ENCODE measurements around the gene ATP6V1E1. TPM values are rescaled to one million over a fixed set of nuclear protein-coding genes. Genes with fewer than 3 reads are reported as not detected.
A peak's percentile ranks its signal among the peaks of the same experiment; 100 is the strongest.

Gene ATP6V1E1
- total and polyA plus RNA-seq, 5 experiments from 2014 or later, result 66.6 to 98.6 (median 86.9) TPM

GRCh38 chr22:17592201-17592600 is 36.3 kb downstream of the ATP6V1E1 start:
- ATAC-seq, result no peak
- no peak overlapping the region for H3K4me3 Mint-ChIP-seq

GRCh38 chr22:17590586-17590985 is 38.0 kb downstream of the ATP6V1E1 start:
- H3K36me3 Mint-ChIP-seq, result peaks cover 0 to 54% (median 14%) of the 10 kb centered on the region in 3 donors
- POLR2A ChIA-PET, result no interaction called here
- H3K4me3 Mint-ChIP-seq, result no peak overlapping the region
- no peaks in the 10 kb centered on the region for H3K9me3 Mint-ChIP-seq
- ATAC-seq (no peak), DNase-seq (no peak)
- peaks cover 0 to 9% (median under 1%) of the 10 kb centered on the region in 4 donors for H3K4me1 Mint-ChIP-seq
- H3K27me3 Mint-ChIP-seq, result no peaks in the 10 kb centered on the region
- peak overlapping the region in 2 of 10 donors; percentile 16 to 20 for H3K27ac Mint-ChIP-seq

More at GRCh38 chr22:17592201-17592600, 36.3 kb downstream of the ATP6V1E1 start:
- POLR2A ChIA-PET, result no interaction called here
- Mint-ChIP-seq H3K36me3 (peaks cover 5 to 71% (median 24%) of the 10 kb centered on the region in 3 donors), H3K27ac (peak overlapping the region in 2 of 10 donors; percentile 14 to 63), H3K27me3 (no peaks in the 10 kb centered on the region), H3K4me1 (peaks cover 0 to 9% (median under 1%) of the 10 kb centered on the region in 4 donors), H3K9me3 (no peaks in the 10 kb centered on the region)
- DNase-seq, result no peak

GRCh38 chr22:17589810-17590375 is 38.7 kb downstream of the ATP6V1E1 start:
- Mint-ChIP-seq H3K27me3 (no peaks in the 10 kb centered on the region), H3K9me3 (no peaks in the 10 kb centered on the region), H3K27ac (peak overlapping the region in 5 of 10 donors; percentile 19 to 87 (median 67)), H3K4me1 (peaks cover 0 to 9% (median under 1%) of the 10 kb centered on the region in 4 donors), H3K36me3 (peaks cover 0 to 48% (median 14%) of the 10 kb centered on the region in 3 donors), H3K4me3 (no peak overlapping the region)
- POLR2A ChIA-PET, result no interaction called here
- ATAC-seq (no peak), DNase-seq (no peak)

GRCh38 chr22:17588606-17589005 is 39.9 kb downstream of the ATP6V1E1 start:
- H3K4me3 Mint-ChIP-seq, result no peak overlapping the region
- peaks cover 0 to 2% (median 0%) of the 10 kb centered on the region in 4 donors for H3K4me1 Mint-ChIP-seq
- no peak overlapping the region for H3K27ac Mint-ChIP-seq
- H3K27me3 Mint-ChIP-seq, result no peaks in the 10 kb centered on the region
- H3K36me3 Mint-ChIP-seq, result peaks cover 0 to 35% (median 9%) of the 10 kb centered on the region in 3 donors
- DNase-seq (no peak), ATAC-seq (no peak)
- H3K9me3 Mint-ChIP-seq, result no peaks in the 10 kb centered on the region
- POLR2A ChIA-PET, result no interaction called here

- no peaks in the 10 kb centered on the region for H3K9me3 Mint-ChIP-seq
- no peak overlapping the region for H3K4me3 Mint-ChIP-seq
- H3K27ac Mint-ChIP-seq, result no peak overlapping the region
- DNase-seq (no peak), ATAC-seq (no peak)
- peaks cover 0 to 2% (median 0%) of the 10 kb centered on the region in 4 donors for H3K4me1 Mint-ChIP-seq
- POLR2A ChIA-PET, result interaction anchor here (0.5 kb wide), 1 partner anchor 39 kb away, joined by 3 read pairs; no protein-coding TSS in a partner anchor
- H3K36me3 Mint-ChIP-seq, result peaks cover 0 to 25% (median 9%) of the 10 kb centered on the region in 3 donors
- H3K27me3 Mint-ChIP-seq, result no peaks in the 10 kb centered on the region
Observed at GRCh38 chr22:17587629-17588028, 40.9 kb downstream of the ATP6V1E1 start.

GRCh38 chr22:17586831-17587440 is 41.6 kb downstream of the ATP6V1E1 start:
- POLR2A ChIA-PET, result interaction anchor here (0.5 kb wide), 1 partner anchor 39 kb away, joined by 3 read pairs; no protein-coding TSS in a partner anchor
- DNase-seq (no peak), ATAC-seq (no peak)
- Mint-ChIP-seq H3K27me3 (no peaks in the 10 kb centered on the region), H3K9me3 (no peaks in the 10 kb centered on the region), H3K4me3 (no peak overlapping the region), H3K36me3 (peaks cover 0 to 18% (median 3%) of the 10 kb centered on the region in 3 donors), H3K4me1 (peaks cover 0 to 2% (median 0%) of the 10 kb centered on the region in 4 donors), H3K27ac (no peak overlapping the region)

DNA sequence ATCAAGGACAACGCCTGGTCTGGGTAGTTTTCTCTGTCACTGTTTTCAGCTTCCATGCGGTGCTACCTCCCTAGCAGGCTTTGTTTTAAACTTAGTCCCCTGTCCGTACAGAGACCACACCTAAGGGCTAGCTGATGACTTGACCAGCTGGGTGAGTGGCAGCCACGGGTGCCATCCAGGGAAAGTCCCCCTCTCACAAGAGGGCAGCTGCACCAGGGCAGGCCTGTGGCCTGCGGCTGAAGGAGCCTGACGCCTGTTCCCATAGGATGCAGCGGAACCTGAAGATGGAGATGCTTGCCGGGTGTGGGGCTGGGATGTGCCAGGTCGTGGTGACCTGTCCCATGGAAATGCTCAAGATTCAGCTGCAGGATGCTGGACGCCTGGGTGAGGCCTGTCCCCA is 45.4 kb downstream of the ATP6V1E1 start:
- Mint-ChIP-seq H3K27me3 (peaks cover 0 to 2% (median 0%) of the 10 kb centered on the region in 5 donors), H3K27ac (no peak overlapping the region), H3K4me1 (no peaks in the 10 kb centered on the region), H3K4me3 (no peak overlapping the region), H3K36me3 (peaks cover 0 to 2% (median 0%) of the 10 kb centered on the region in 3 donors), H3K9me3 (no peaks in the 10 kb centered on the region)
- POLR2A ChIA-PET, result no interaction called here
- DNase-seq (no peak), ATAC-seq (no peak)

- DNase-seq (no peak), ATAC-seq (no peak)
- Mint-ChIP-seq H3K4me1 (no peaks in the 10 kb centered on the region), H3K4me3 (no peak overlapping the region), H3K27ac (no peak overlapping the region), H3K27me3 (peaks cover 0 to 2% (median 0%) of the 10 kb centered on the region in 5 donors), H3K36me3 (peaks cover 0 to 2% (median 0%) of the 10 kb centered on the region in 3 donors), H3K9me3 (no peaks in the 10 kb centered on the region)
- POLR2A ChIA-PET, result no interaction called here
Observed at GRCh38 chr22:17581631-17582030, 46.9 kb downstream of the ATP6V1E1 start.

DNA sequence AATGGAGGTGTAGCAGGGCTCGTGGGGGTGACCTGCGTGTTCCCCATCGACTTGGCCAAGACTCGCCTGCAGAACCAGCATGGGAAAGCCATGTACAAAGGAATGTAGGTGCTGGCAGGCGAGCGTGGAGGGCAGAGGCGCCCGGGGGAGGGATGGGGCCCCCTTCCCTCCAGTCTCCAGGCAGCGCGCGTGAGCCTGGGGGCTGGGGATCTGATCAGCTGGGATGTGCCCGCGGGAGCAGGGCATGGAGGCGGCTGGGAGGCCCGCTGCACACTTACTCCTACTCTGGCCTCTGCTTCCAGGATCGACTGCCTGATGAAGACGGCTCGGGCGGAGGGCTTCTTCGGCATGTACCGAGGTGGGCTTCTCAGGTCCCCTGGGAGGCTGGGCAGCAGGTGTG is 47.5 kb downstream of the ATP6V1E1 start:
- Mint-ChIP-seq H3K4me3 (no peak overlapping the region), H3K4me1 (no peaks in the 10 kb centered on the region), H3K27me3 (peaks cover 0 to 2% (median 0%) of the 10 kb centered on the region in 5 donors), H3K9me3 (no peaks in the 10 kb centered on the region), H3K27ac (no peak overlapping the region), H3K36me3 (peaks cover 0 to 2% (median 0%) of the 10 kb centered on the region in 3 donors)
- DNase-seq (no peak), ATAC-seq (no peak)
- POLR2A ChIA-PET, result no interaction called here

DNA sequence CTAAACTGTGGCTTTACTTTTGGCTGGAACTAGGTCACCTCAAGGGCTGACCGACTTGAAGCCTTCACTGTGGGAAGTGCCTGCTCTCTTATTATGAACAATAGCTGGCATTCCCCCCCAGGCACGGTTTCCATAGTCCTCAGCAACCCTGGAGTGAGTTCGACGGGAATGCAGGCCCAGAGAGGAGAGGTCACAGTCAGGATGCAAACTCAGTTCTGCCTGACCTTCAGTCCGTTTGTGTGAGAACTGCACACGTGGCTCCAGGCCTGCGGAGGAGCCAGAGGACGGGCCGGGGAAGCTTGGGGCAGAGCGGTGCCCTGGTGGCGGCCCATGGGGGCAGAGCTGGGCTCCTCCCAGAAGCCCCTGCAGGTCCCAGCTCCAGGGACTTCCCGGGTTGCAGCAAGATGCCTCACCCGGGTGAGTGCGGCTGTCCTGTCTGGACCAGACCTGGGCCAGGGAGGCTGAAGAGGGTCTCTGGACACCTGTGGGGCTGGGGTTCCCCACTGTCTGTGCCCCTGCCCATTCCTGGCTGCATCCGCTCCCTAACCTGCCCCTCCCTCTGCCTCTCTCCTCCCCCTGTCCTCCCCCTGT is 48.0 kb downstream of the ATP6V1E1 start:
- Mint-ChIP-seq H3K27me3 (peaks cover 0 to 2% (median 0%) of the 10 kb centered on the region in 5 donors), H3K36me3 (peaks cover 0 to 2% (median 0%) of the 10 kb centered on the region in 3 donors), H3K4me3 (no peak overlapping the region), H3K27ac (peak overlapping the region in 1 of 10 donors; percentile 37), H3K4me1 (no peaks in the 10 kb centered on the region), H3K9me3 (no peaks in the 10 kb centered on the region)
- DNase-seq (no peak), ATAC-seq (no peak)
- POLR2A ChIA-PET, result no interaction called here

DNA sequence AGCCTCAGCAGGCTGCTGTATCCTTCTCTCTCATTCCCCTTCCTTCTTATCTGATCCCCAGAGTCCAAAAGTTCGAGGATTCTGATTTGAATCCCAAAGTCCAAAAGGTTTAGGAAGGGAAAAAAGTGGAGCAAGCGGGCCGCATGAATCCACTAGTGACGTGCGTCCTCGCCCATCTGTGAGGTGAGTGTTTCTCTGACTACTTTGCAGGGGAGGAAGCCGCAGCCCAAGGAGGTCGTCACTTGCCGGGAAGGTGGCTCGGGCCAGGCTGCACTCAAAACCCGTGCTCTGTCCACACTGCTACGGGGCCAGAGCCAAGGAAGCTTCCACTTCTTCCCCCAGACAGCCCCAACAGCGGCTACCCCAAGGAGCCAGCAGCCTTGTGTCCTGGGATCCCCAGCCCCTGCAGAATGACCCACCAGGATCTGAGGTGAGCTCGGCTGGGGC is 49.0 kb downstream of the ATP6V1E1 start:
- ATAC-seq, result no peak

DNA sequence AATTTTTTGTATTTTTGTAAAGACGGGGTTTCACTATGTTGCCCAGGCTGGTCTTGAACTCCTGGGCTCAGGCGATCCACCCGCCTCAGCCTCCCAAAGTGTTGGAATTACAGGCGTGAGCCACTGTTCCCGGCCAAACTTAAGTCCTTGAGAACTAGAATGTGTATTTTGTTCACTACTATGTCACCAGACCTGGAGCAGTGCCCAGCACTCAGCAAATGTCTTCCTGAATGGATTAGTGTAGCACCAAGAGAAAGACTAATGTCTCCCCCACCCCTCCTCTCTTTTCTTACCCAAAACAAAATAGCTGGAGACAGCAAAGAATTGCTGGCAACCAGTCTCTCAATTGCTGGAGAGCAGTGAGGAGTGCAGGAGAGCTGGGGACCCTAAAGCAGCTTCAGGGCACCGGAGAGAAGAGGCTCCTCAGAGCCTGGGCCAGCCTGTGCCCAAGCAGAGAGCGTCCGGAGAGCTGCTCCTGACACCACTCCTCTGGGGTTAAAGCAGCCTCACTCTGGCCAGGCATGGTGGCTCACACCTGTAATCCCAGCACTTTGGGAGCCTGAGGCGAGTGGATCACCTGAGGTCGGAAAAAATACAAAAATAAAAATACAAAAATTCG is 50.3 kb downstream of the ATP6V1E1 start:
- Mint-ChIP-seq H3K27me3 (peaks cover 0 to 2% (median 0%) of the 10 kb centered on the region in 5 donors), H3K4me3 (no peak overlapping the region), H3K9me3 (no peaks in the 10 kb centered on the region), H3K4me1 (no peaks in the 10 kb centered on the region), H3K36me3 (peaks cover 0 to 2% (median 0%) of the 10 kb centered on the region in 3 donors), H3K27ac (peak overlapping the region in 1 of 10 donors; percentile 55)
- POLR2A ChIA-PET, result no interaction called here
- DNase-seq, result no peak
- no peak for ATAC-seq

More for the DNA sequence above, 49.0 kb downstream of the ATP6V1E1 start:
- no peak overlapping the region for H3K4me3 Mint-ChIP-seq
- DNase-seq, result no peak
- H3K27ac Mint-ChIP-seq, result peak overlapping the region in 1 of 10 donors; percentile 45
- H3K27me3 Mint-ChIP-seq, result peaks cover 0 to 2% (median 0%) of the 10 kb centered on the region in 5 donors
- peaks cover 0 to 2% (median 0%) of the 10 kb centered on the region in 3 donors for H3K36me3 Mint-ChIP-seq
- H3K4me1 Mint-ChIP-seq, result no peaks in the 10 kb centered on the region
- no peaks in the 10 kb centered on the region for H3K9me3 Mint-ChIP-seq
- POLR2A ChIA-PET, result no interaction called here
